Measurements from ENCODE around the gene CUL3. TPM values are rescaled to one million over a fixed set of nuclear protein-coding genes. Genes with fewer than 3 reads are reported as not detected.

CUL3 gene
- total RNA-seq, 2 experiments from 2014 or later: 50.6 to 155 TPM

- no peak for DNase-seq (ENCODE audit: low spot score)
- Histone ChIP-seq H3K79me2 (ENCODE audit: insufficient read depth, low read depth, low read length) (no peaks in the 10 kb centered on the region), H3K9me3 (ENCODE audit: low read length) (no peaks in the 10 kb centered on the region), H3K4me1 (ENCODE audit: insufficient read depth, low read length, poor library complexity, severe bottlenecking) (peaks cover 3% of the 10 kb centered on the region), H3K4me3 (ENCODE audit: low read depth, low read length, poor library complexity, severe bottlenecking) (no peak overlapping the region), H3K27ac (ENCODE audit: low read depth, low read length, poor library complexity, severe bottlenecking) (no peak overlapping the region), H2AFZ (ENCODE audit: low read length) (no peak overlapping the region), H3K36me3 (ENCODE audit: insufficient read depth, low read length) (no peaks in the 10 kb centered on the region), H3K4me2 (ENCODE audit: low read length) (no peak overlapping the region), H4K20me1 (ENCODE audit: insufficient read depth, low read length) (no peaks in the 10 kb centered on the region), H3K9me2 (ENCODE audit: insufficient read depth, low read length) (no peaks in the 10 kb centered on the region)
- CTCF ChIA-PET (ENCODE audit: unreplicated experiment): interaction anchor here (0.5 kb wide), 1 partner anchor 249 kb away, joined by 4 read pairs; no protein-coding TSS in a partner anchor
- POLR2A ChIA-PET: interaction anchor here (0.7 to 1.9 kb wide), 5 partner anchors 8 to 45 kb away, joined by 3 to 9 read pairs (median 5); no protein-coding TSS in a partner anchor
- TF ChIP-seq, protein P1, sequence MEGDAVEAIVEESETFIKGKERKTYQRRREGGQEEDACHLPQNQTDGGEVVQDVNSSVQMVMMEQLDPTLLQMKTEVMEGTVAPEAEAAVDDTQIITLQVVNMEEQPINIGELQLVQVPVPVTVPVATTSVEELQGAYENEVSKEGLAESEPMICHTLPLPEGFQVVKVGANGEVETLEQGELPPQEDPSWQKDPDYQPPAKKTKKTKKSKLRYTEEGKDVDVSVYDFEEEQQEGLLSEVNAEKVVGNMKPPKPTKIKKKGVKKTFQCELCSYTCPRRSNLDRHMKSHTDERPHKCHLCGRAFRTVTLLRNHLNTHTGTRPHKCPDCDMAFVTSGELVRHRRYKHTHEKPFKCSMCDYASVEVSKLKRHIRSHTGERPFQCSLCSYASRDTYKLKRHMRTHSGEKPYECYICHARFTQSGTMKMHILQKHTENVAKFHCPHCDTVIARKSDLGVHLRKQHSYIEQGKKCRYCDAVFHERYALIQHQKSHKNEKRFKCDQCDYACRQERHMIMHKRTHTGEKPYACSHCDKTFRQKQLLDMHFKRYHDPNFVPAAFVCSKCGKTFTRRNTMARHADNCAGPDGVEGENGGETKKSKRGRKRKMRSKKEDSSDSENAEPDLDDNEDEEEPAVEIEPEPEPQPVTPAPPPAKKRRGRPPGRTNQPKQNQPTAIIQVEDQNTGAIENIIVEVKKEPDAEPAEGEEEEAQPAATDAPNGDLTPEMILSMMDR (conservative IDR thresholded peaks at IDR 0.05; ENCODE audit: low read length): no peak
- TF ChIP-seq EZH2phosphoT487 (IDR thresholded peaks at IDR 0.05; ENCODE audit: borderline replicate concordance, low read depth, low read length): no peak
- BruUV-seq (replicated peaks): no TSS peak
- intact Hi-C loops (cut with micrococcal nuclease; ENCODE audit: unreplicated experiment): no loop called here
These were observed 16.8 kb upstream of the CUL3 start for GRCh38 chr2:224601923-224602322.

DNA sequence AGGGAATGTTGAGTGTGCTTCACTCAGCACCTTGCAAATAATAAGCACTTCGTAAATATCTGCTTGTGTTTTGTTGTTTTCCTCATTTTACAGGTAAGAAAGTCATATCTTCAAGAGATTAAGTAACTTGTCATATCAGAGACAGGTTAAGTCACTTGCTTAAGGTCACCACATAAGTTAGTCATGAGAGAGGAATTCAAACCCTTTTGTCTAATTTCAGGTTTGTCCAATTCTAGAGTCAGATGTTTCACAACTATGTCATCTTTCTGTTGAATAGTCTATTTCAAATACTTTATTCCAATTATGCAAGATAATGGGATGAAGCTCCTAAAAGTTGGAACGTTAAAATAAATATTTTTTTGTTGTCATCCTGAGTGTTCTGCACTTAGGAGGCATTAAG, 13.5 kb upstream of the CUL3 start:
- POLR2A ChIA-PET: interaction anchor here (0.9 to 2.0 kb wide), 6 partner anchors 9 to 36 kb away, joined by 3 to 11 read pairs (median 4); partner anchors contain the start of gene CUL3
- Histone ChIP-seq H4K20me1 (ENCODE audit: insufficient read depth, low read length) (no peaks in the 10 kb centered on the region), H3K36me3 (ENCODE audit: insufficient read depth, low read length) (no peaks in the 10 kb centered on the region), H3K27ac (ENCODE audit: low read depth, low read length, poor library complexity, severe bottlenecking) (no peak overlapping the region), H3K9me3 (ENCODE audit: low read length) (no peaks in the 10 kb centered on the region), H3K9me2 (ENCODE audit: insufficient read depth, low read length) (no peaks in the 10 kb centered on the region), H3K79me2 (ENCODE audit: insufficient read depth, low read depth, low read length) (no peaks in the 10 kb centered on the region), H3K4me3 (ENCODE audit: low read depth, low read length, poor library complexity, severe bottlenecking) (no peak overlapping the region), H3K4me1 (ENCODE audit: insufficient read depth, low read length, poor library complexity, severe bottlenecking) (peaks cover 26% of the 10 kb centered on the region), H3K4me2 (ENCODE audit: low read length) (no peak overlapping the region), H2AFZ (ENCODE audit: low read length) (no peak overlapping the region)
- CTCF ChIA-PET (ENCODE audit: unreplicated experiment): interaction anchor here (1.0 kb wide), 1 partner anchor 40 kb away, joined by 3 read pairs; no protein-coding TSS in a partner anchor
- intact Hi-C loops (cut with micrococcal nuclease; ENCODE audit: unreplicated experiment): loop anchor here (5.0 kb wide), 1 partner anchor 241 kb away; no protein-coding TSS in a partner anchor
- TF ChIP-seq, protein P1 (conservative IDR thresholded peaks at IDR 0.05; ENCODE audit: low read length): no peak
- TF ChIP-seq EZH2phosphoT487 (IDR thresholded peaks at IDR 0.05; ENCODE audit: borderline replicate concordance, low read depth, low read length): no peak
- no TSS peak for BruUV-seq (replicated peaks)
- no peak for DNase-seq (ENCODE audit: low spot score)

- H4K20me1 ChIP-seq (ENCODE audit: insufficient read depth, low read length): no peaks in the 10 kb centered on the region
- H3K36me3 ChIP-seq (ENCODE audit: insufficient read depth, low read length): no peaks in the 10 kb centered on the region
- no peaks in the 10 kb centered on the region for H3K9me3 ChIP-seq (ENCODE audit: low read length)
- no peak for DNase-seq (ENCODE audit: low spot score)
- BruUV-seq (replicated peaks): no TSS peak
- H2AFZ ChIP-seq (ENCODE audit: low read length): peak overlapping the region; percentile 88
- ChIA-PET POLR2A (interaction anchor here (1.0 to 1.9 kb wide), 4 partner anchors 10 to 128 kb away, joined by 3 to 6 read pairs (median 6); partner anchors contain the start of gene CUL3), CTCF (ENCODE audit: unreplicated experiment) (no interaction called here)
- H3K27ac ChIP-seq (ENCODE audit: low read depth, low read length, poor library complexity, severe bottlenecking): peak overlapping the region; percentile 31
- no peaks in the 10 kb centered on the region for H3K79me2 ChIP-seq (ENCODE audit: insufficient read depth, low read depth, low read length)
- H3K9me2 ChIP-seq (ENCODE audit: insufficient read depth, low read length): no peaks in the 10 kb centered on the region
- no peak overlapping the region for H3K4me3 ChIP-seq (ENCODE audit: low read depth, low read length, poor library complexity, severe bottlenecking)
- H3K4me2 ChIP-seq (ENCODE audit: low read length): peak overlapping the region; percentile 58
- H3K4me1 ChIP-seq (ENCODE audit: insufficient read depth, low read length, poor library complexity, severe bottlenecking): peaks cover 26% of the 10 kb centered on the region
- TF ChIP-seq EZH2phosphoT487 (IDR thresholded peaks at IDR 0.05; ENCODE audit: borderline replicate concordance, low read depth, low read length): no peak
- TF ChIP-seq, protein P1 (conservative IDR thresholded peaks at IDR 0.05; ENCODE audit: low read length): no peak
- intact Hi-C loops (cut with micrococcal nuclease; ENCODE audit: unreplicated experiment): loop anchor here (5.0 kb wide), 1 partner anchor 239 kb away; no protein-coding TSS in a partner anchor
These were observed 11.1 kb upstream of the CUL3 start for GRCh38 chr2:224596289-224596688.
